Measurements from ENCODE around the gene CAMTA1. TPM values are rescaled to one million over a fixed set of nuclear protein-coding genes. Genes with fewer than 3 reads are reported as not detected.

CAMTA1 gene
- polyA plus RNA-seq, 3 donors = 82.3 to 84.7 (median 83.6) TPM

- no peak for DNase-seq (ENCODE audit: low read depth in 3 of 3, low spot score in 2 of 3)
Measured at GRCh38 chr1:7290971-7291970, 506.0 kb downstream of the CAMTA1 start.

- no peak for DNase-seq (ENCODE audit: low read depth in 3 of 3, low spot score in 2 of 3)
Measured at GRCh38 chr1:7292036-7292681, 506.9 kb downstream of the CAMTA1 start.

DNA sequence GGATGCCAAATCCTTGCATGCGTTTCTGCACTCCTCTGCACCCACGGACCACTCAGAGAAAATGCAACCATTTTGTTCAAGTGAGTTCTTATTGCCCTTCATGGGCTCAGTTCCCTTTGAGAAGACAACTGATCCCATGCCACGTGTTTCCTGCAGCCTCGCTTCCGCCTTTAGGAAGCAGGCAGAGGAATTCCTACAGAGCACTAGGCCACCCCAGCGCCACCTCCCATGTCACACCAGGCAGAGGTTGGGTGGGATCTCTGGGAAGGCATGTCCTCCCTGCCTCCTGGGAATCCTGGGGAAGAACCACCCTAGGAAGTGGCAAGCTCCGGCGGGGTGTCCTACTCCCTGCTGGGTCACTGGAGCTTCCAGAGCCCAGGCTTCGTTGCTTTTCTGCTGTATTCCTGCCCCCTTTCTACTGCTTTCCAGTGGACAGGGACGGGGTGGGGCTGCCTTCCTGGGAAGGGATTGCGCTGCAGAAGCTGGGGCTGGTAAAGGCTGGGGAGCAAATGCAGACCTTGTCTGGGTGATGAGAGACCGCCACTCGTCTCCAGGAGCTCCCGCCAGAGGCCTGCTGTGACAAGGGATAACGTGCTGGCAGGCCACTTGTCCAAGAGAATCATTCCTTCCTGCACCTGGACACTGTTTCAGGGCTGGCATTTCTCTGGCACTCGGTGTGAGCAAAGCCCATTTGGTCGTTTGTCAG, 507.6 kb downstream of the CAMTA1 start:
- no peak for DNase-seq (ENCODE audit: low read depth in 3 of 3, low spot score in 2 of 3)

DNA sequence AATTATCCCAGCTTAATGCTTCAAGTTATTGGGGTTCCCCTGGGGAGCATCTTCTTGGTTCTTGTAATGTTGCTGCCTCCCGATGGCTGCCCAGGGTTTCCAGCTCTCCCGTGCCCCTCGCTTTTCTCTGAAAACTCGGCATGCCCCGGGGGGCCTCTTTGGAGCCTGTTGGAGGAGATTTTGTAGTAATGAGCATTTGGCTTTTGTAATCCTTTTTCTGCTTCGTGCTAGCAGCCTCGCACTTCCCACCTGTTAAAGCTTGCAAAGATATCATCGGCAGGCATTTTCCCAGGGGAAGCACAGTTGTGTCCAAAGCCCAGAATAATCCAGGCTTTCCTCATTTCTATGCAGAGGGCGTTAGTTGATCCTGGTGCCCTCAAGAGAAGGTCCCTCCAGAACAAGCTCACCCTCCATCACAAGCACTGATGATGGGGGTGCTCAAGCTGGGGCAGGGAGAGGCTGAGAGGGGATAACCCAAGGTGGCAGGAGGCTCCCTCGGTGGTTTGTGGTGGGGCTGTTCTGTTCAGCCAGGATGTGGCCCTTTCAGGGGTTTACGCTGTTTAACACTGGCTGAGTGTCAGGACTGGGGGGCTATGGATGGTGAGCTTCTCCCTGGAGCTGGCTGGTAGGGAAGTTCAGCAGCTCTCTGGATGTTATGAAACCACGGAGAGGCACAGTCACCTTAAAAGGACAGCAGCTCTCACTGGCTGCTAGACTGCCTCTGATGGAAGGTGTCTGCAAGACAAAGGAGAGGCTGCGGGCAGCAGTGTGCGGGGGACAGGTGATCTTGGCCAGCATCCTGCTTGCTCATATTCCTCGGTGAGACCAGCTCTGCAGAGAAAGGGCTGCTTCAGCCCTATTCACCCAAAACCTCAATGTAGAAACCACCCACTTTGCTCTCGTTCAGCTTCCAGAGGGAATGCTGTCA, 508.7 kb downstream of the CAMTA1 start:
- no peak for DNase-seq (ENCODE audit: low read depth in 3 of 3, low spot score in 2 of 3)

GRCh38 chr1:7294636-7295035, 509.4 kb downstream of the CAMTA1 start:
- no peak for DNase-seq (ENCODE audit: low read depth in 3 of 3, low spot score in 2 of 3)

DNA sequence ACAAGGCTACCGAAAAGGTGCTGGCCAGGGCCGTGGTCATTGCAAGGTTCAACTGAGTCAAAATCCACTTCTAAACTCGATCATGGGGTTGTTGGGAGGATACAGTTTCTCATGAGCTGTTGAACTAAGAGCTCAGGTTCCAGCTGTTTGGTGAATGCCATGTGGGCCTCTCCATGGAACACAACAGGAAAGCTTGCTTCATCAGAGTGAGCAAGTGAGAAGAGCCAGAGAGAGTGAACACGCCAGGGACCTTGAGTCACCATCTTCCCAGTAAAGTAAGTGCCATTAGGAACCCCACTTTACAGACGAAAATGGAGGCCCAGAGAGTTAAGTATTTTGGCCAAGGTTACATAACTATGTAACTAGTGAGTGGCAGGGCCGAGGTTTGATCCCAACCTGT, 510.7 kb downstream of the CAMTA1 start:
- DNase-seq (ENCODE audit: low read depth in 3 of 3, low spot score in 2 of 3) = no peak

DNA sequence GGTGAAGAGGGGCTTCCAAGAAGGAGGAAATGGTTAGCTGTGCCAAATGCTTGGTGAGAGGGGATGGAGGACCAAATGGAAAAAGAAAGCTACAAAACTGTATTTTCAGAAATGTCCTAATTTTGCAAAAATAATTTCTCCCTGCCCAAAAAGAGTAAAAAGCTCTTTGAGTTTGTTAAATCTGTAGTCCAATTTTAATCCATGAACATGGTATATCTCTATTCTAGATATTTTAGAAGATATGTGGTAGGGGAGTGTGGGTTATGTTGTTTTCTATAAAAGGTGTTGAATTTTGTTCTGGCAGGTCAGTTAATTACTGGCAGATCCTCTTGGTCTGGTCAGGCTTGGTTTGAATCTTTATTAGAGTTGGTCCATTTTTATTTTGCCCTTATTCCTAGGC, 511.7 kb downstream of the CAMTA1 start:
- no peak for DNase-seq (ENCODE audit: low read depth in 3 of 3, low spot score in 2 of 3)

GRCh38 chr1:7298145-7298544, 512.9 kb downstream of the CAMTA1 start:
- DNase-seq (ENCODE audit: low read depth in 3 of 3, low spot score in 2 of 3) = no peak

DNA sequence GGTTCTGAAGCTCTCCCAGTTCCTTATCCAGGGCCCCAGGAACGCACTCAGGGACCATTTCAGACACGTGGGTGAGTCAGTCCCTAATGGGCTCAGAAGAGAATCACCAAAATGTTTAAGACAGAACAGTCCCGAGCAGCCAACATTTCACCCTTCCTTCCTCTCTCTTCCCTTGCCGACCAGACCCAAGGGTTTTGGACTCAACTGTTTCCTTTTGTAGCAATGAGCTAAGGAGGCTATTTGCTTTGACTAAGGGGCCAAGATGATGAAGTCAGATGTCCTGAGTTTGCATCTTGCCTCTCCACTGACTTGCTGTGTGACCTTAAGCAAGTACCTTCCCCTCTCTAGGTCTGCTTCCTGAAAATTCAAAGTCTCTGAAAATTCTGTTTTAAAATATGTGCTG, 513.5 kb downstream of the CAMTA1 start:
- no peak for DNase-seq (ENCODE audit: low read depth in 3 of 3, low spot score in 2 of 3)

DNA sequence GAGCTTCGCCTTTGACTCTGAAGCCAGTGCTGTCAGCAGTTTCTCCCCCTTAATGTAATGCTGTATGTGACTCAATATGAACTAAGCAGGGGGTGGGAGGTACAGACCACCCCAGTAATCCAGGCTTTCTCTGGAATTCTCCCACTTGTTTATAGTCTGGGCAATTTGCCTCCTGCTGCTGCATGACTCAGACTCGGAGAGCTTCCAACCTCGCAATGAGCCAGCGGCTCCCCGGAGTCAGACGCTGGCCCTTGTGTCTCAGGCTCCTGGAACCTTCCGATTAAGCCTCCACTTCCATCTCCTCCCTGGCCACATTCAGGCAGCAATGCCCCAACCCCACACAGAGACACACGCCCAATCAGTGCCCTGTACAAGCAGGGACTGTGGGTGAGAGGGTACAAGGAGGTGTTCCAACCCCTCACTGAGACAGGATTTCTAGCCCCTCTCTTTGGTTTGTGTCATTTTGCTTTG, 514.1 kb downstream of the CAMTA1 start:
- no peak for DNase-seq (ENCODE audit: low read depth in 3 of 3, low spot score in 2 of 3)

GRCh38 chr1:7299994-7300393, 514.7 kb downstream of the CAMTA1 start:
- no peak for DNase-seq (ENCODE audit: low read depth in 3 of 3, low spot score in 2 of 3)

DNA sequence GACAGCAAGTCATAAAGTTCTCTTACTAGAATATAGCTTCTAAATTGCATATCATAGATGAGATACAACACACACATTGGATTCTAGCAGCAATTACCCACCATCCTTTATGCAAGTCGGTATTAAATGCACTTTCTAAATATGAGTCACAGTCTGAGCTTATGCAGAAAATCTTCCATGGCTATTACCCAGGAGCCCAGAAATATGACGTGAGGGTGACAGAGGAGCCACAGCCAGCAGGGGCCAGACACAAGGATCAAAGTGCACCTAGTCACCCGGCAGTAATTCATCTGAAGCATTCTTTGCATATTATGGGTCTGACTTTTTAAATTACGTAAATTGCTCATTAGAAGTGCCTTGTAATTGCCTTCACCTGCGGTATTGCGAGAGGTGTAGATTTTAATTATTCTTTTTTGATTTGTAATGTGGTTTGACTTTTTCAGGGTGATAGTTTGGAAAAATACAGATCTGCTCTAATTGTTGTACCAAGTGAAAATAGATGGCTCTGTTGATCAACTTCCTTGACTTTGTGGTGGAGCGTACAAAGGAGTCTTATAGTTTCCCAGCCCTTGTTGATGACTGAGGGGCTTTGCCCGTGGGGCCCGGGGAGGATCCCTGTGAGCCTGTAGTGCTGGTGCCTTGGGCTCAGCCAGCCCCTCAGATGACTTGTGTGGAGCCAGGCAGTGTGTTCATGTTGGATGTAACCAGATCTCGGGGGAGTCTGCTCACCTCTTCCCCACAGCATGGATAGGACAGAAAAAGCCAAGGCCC, 515.8 kb downstream of the CAMTA1 start:
- no peak for DNase-seq (ENCODE audit: low read depth in 3 of 3, low spot score in 2 of 3)

- DNase-seq (ENCODE audit: low read depth in 3 of 3, low spot score in 2 of 3) = no peak
Measured at GRCh38 chr1:7301664-7301981, 516.4 kb downstream of the CAMTA1 start.

- DNase-seq (ENCODE audit: low read depth in 3 of 3, low spot score in 2 of 3) = no peak
Measured at GRCh38 chr1:7302126-7302525, 516.9 kb downstream of the CAMTA1 start.

GRCh38 chr1:7302873-7303272, 517.6 kb downstream of the CAMTA1 start:
- DNase-seq (ENCODE audit: low read depth in 3 of 3, low spot score in 2 of 3) = no peak

- DNase-seq (ENCODE audit: low read depth in 3 of 3, low spot score in 2 of 3) = no peak
Measured at GRCh38 chr1:7303554-7304317, 518.5 kb downstream of the CAMTA1 start.

DNA sequence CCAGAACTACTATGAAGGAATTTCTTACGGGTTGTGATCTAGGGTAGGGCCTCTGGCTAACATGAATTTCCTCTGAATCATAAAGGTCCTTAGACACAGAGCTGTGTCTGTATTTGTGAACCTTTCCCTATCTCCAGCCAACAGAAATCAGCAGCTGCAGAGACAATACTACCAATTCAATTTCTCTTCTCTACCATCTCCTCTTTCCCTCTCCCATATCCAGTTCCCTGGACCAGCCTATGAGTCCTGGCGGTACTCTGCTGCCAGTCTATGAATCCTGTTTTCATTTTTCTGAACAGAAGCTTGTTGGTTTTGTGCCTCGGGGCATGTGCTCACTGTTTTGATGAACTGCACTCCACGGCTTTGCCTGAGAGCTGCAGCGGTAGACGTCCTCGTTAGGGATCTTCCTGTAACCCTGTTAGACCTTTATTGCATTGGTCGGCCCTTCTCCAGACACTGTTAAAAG, 527.9 kb downstream of the CAMTA1 start:
- DNase-seq (ENCODE audit: low read depth in 3 of 3, low spot score in 2 of 3) = no peak

- no peak for DNase-seq (ENCODE audit: low read depth in 3 of 3, low spot score in 2 of 3)
Measured at GRCh38 chr1:7313826-7314225, 528.6 kb downstream of the CAMTA1 start.

GRCh38 chr1:7315316-7315715, 530.1 kb downstream of the CAMTA1 start:
- DNase-seq (ENCODE audit: low read depth in 3 of 3, low spot score in 2 of 3) = no peak
